GM12891 (cell line): Measurements from ENCODE around the gene RNF166.

Source experiments
- PAX5 ChIP-seq: IDR thresholded peaks from 2 replicates; pipeline ENCODE4 v1.6.1; 2011; ENCODE audit warnings: low read length, moderate library complexity, mild to moderate bottlenecking; ENCODE audit not compliant: insufficient read depth, severe bottlenecking
- POLR2A ChIP-seq: IDR thresholded peaks from 2 replicates; pipeline ENCODE4 v1.6.1; 2011; ENCODE audit warnings: low read depth, low read length, control low read depth
- POLR2AphosphoS5 ChIP-seq: IDR thresholded peaks from 2 replicates; pipeline ENCODE4 v1.6.1; 2011; ENCODE audit warnings: low read depth, low read length, control low read depth
- POU2F2 ChIP-seq: IDR thresholded peaks from 2 replicates; pipeline ENCODE4 v1.6.1; 2011; ENCODE audit warnings: low read depth, mild to moderate bottlenecking, control low read depth, low read length, moderate library complexity
- SPI1 ChIP-seq: IDR thresholded peaks from 2 replicates; pipeline ENCODE4 v1.6.1; 2011; ENCODE audit warnings: low read depth, low read length, control low read depth
- TAF1 ChIP-seq: IDR thresholded peaks from 2 replicates; pipeline ENCODE4 v1.6.1; 2011; ENCODE audit warnings: low read depth, low read length, control low read depth

GRCh38 chr16:88750854-88751253 lies 44.6 kb upstream of the RNF166 start:
- no peak for TF ChIP-seq POLR2A
- TF ChIP-seq POLR2AphosphoS5, result no peak
- no peak for TF ChIP-seq POU2F2
- no peak for TF ChIP-seq SPI1
- no peak for TF ChIP-seq TAF1
- no peak for TF ChIP-seq PAX5
